HEK293 (cell line): Measurements from ENCODE around the gene APOL1.

Experiments used
- CTCF ChIA-PET: fragments of 350-600 bp; formaldehyde crosslinking; extraction: SDS; loops from one replicate; lab custom pipeline; 2021; ENCODE audit warnings: antibody characterized with exemption; lab: Yijun Ruan, JAX
- POLR2A ChIA-PET: fragments of 300-600 bp; formaldehyde crosslinking; extraction: SDS; loops from one replicate; lab custom pipeline; 2020; ENCODE audit warnings: antibody characterized with exemption, inconsistent platforms; lab: Yijun Ruan, JAX
- H3K27ac ChIP-seq: fragments of 200-500 bp; sonication (Bioruptor generic); 2 replicates; pipeline ENCODE4 v1.5.1; 2014; ENCODE audit warnings: low read depth, low read length, control low read depth, inconsistent platforms; ENCODE audit errors: extremely low read depth
- H3K36me3 ChIP-seq, 2 experiments: fragments of 200-500 bp in 1 of 2; sonication (Bioruptor generic) in 1 of 2; 1 replicate in 1 of 2; 2 replicates in 1 of 2; pipeline ENCODE4 v1.5.1; 2014 to 2017; ENCODE audit warnings: inconsistent platforms in 2 of 2, low read length in 2 of 2; ENCODE audit not compliant: control insufficient read depth in 2 of 2, insufficient read depth in 1 of 2
- H3K4me1 ChIP-seq: fragments of 200-500 bp; sonication (Bioruptor generic); 2 replicates; pipeline ENCODE4 v1.5.1; 2014; ENCODE audit warnings: mild to moderate bottlenecking, low read length, inconsistent platforms; ENCODE audit not compliant: control insufficient read depth, insufficient read depth
- H3K4me3 ChIP-seq: 2 replicates; pipeline ENCODE4 v1.5.1; 2011; ENCODE audit warnings: low read depth, mild to moderate bottlenecking, control low read depth, low read length, moderate library complexity
- H3K9me3 ChIP-seq: fragments of 200-500 bp; sonication (Bioruptor generic); 2 replicates; pipeline ENCODE4 v1.5.1; 2014; ENCODE audit warnings: low read depth, low read length, inconsistent platforms; ENCODE audit not compliant: control insufficient read depth, insufficient read depth
- GFI1B ChIP-seq: fragments of 450-650 bp; formaldehyde crosslinking; IDR thresholded peaks from 2 replicates; pipeline ENCODE4 v1.5.1; 2016; ENCODE audit warnings: missing biosample characterization, missing genetic modification characterization
- GLIS2 ChIP-seq: fragments of 450-650 bp; formaldehyde crosslinking; IDR thresholded peaks from 2 replicates; pipeline ENCODE4 v1.5.1; 2016; ENCODE audit warnings: missing biosample characterization, missing genetic modification characterization
- IKZF3 ChIP-seq: fragments of 450-650 bp; IDR thresholded peaks from 2 replicates; pipeline ENCODE4 v1.5.0; 2018; ENCODE audit warnings: missing biosample characterization, mild to moderate bottlenecking, missing genetic modification characterization, moderate library complexity
- MZF1 ChIP-seq: fragments of 450-650 bp; formaldehyde crosslinking; IDR thresholded peaks from 2 replicates; pipeline ENCODE4 v1.5.1; 2017; ENCODE audit warnings: missing biosample characterization, missing genetic modification characterization, borderline replicate concordance
- PRDM2 ChIP-seq: fragments of 450-650 bp; formaldehyde crosslinking; IDR thresholded peaks from 2 replicates; pipeline ENCODE4 v1.5.1; 2016; ENCODE audit warnings: missing biosample characterization, missing genetic modification characterization, borderline replicate concordance
- SALL2 ChIP-seq: fragments of 450-650 bp; formaldehyde crosslinking; IDR thresholded peaks from 2 replicates; pipeline ENCODE4 v1.5.0; 2017; ENCODE audit warnings: missing biosample characterization, mild to moderate bottlenecking, missing genetic modification characterization, borderline replicate concordance
- SP7 ChIP-seq: fragments of 450-650 bp; formaldehyde crosslinking; IDR thresholded peaks from 2 replicates; pipeline ENCODE4 v1.5.1; 2016; ENCODE audit warnings: missing biosample characterization, missing genetic modification characterization
- ZBTB8A ChIP-seq: fragments of 450-650 bp; formaldehyde crosslinking; IDR thresholded peaks from 2 replicates; pipeline ENCODE4 v1.5.1; 2016; ENCODE audit warnings: missing biosample characterization, missing genetic modification characterization
- ZFHX2 ChIP-seq: fragments of 450-650 bp; formaldehyde crosslinking; conservative IDR thresholded peaks from 2 replicates; pipeline ENCODE4 v1.5.1; 2016; ENCODE audit warnings: missing biosample characterization, missing genetic modification characterization
- ZNF114 ChIP-seq: fragments of 450-650 bp; formaldehyde crosslinking; IDR thresholded peaks from 2 replicates; pipeline ENCODE4 v1.5.0; 2017; ENCODE audit warnings: missing biosample characterization, missing genetic modification characterization
- ZNF18 ChIP-seq: fragments of 450-650 bp; formaldehyde crosslinking; IDR thresholded peaks from 2 replicates; pipeline ENCODE4 v1.5.1; 2016; ENCODE audit warnings: missing biosample characterization, missing genetic modification characterization
- ZNF239 ChIP-seq: fragments of 450-650 bp; formaldehyde crosslinking; IDR thresholded peaks from 2 replicates; pipeline ENCODE4 v1.5.1; 2016; ENCODE audit warnings: missing biosample characterization, missing genetic modification characterization
- ZNF324 ChIP-seq: fragments of 450-650 bp; formaldehyde crosslinking; IDR thresholded peaks from 2 replicates; pipeline ENCODE4 v1.5.1; 2016; ENCODE audit warnings: missing biosample characterization, missing genetic modification characterization
- ZNF335 ChIP-seq: fragments of 450-650 bp; formaldehyde crosslinking; conservative IDR thresholded peaks from 2 replicates; pipeline ENCODE4 v1.5.1; 2016; ENCODE audit warnings: missing biosample characterization, missing genetic modification characterization
- ZNF660 ChIP-seq: fragments of 450-650 bp; IDR thresholded peaks from 2 replicates; pipeline ENCODE4 v1.5.1; 2018; ENCODE audit warnings: missing biosample characterization, mild to moderate bottlenecking, missing genetic modification characterization
- ZNF664 ChIP-seq: fragments of 450-650 bp; formaldehyde crosslinking; IDR thresholded peaks from 2 replicates; pipeline ENCODE4 v1.5.1; 2016; ENCODE audit warnings: missing biosample characterization, missing genetic modification characterization
- ZSCAN18 ChIP-seq: fragments of 450-650 bp; formaldehyde crosslinking; IDR thresholded peaks from 2 replicates; pipeline ENCODE4 v1.5.1; 2016; ENCODE audit warnings: missing biosample characterization, missing genetic modification characterization
- TF ChIP-seq, protein P1 (sequence below): fragments of 450-650 bp; IDR thresholded peaks from 2 replicates; pipeline ENCODE4 v1.5.1; 2018; ENCODE audit warnings: missing biosample characterization, missing genetic modification characterization
- TF ChIP-seq, protein P2 (sequence below): fragments of 450-650 bp; formaldehyde crosslinking; IDR thresholded peaks from 2 replicates; pipeline ENCODE4 v1.5.1; 2017; ENCODE audit warnings: missing biosample characterization, missing genetic modification characterization

Gene APOL1

GRCh38 chr22:36302439-36303114 lies 49.6 kb downstream of the APOL1 start:
- no peak overlapping the region for H3K27ac ChIP-seq
- TF ChIP-seq ZNF239 (tag by site-specific recombination) (no peak), ZFHX2 (tag by site-specific recombination) (no peak), ZNF335 (tag by site-specific recombination) (no peak), SALL2 (tag by site-specific recombination) (no peak), GLIS2 (tag by site-specific recombination) (no peak)
- TF ChIP-seq, protein P1, sequence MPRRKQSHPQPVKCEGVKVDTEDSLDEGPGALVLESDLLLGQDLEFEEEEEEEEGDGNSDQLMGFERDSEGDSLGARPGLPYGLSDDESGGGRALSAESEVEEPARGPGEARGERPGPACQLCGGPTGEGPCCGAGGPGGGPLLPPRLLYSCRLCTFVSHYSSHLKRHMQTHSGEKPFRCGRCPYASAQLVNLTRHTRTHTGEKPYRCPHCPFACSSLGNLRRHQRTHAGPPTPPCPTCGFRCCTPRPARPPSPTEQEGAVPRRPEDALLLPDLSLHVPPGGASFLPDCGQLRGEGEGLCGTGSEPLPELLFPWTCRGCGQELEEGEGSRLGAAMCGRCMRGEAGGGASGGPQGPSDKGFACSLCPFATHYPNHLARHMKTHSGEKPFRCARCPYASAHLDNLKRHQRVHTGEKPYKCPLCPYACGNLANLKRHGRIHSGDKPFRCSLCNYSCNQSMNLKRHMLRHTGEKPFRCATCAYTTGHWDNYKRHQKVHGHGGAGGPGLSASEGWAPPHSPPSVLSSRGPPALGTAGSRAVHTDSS (tag by site-specific recombination) = no peak
- CTCF ChIA-PET = interaction anchor here (0.6 to 7.5 kb wide), 18 partner anchors 10 to 207 kb away, joined by 3 to 132 read pairs (median 5); no protein-coding TSS in a partner anchor
- H3K36me3 ChIP-seq = peaks cover 18 to 97% of the 10 kb centered on the region in 2 experiments
- no peaks in the 10 kb centered on the region for H3K4me1 ChIP-seq
- POLR2A ChIA-PET = interaction anchor here (0.6 to 1.5 kb wide), 4 partner anchors 25 to 85 kb away, joined by 3 to 10 read pairs (median 5); partner anchors contain the start of gene MYH9
- H3K9me3 ChIP-seq = no peaks in the 10 kb centered on the region
- H3K4me3 ChIP-seq = no peak overlapping the region

DNA sequence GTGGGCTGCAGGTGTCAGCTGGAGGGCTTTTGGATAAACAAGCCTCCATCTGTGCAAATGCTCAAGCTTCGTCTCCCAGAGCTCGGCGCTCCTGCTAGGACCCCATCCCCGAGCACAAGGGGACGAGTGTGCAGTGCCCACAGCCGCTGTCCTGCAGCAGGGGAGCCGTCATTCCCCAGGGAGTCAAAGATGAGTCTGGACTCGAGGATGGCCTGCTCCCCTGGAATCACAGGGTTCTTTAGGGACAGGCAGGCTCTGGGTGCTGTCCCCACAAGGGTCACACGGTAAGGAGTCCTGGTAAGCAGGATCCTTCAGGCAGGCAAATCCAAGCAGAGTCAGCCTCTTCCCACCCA lies 50.2 kb downstream of the APOL1 start:
- Histone ChIP-seq H3K27ac (no peak overlapping the region), H3K9me3 (no peaks in the 10 kb centered on the region), H3K36me3 (peaks cover 22 to 97% of the 10 kb centered on the region in 2 experiments), H3K4me3 (no peak overlapping the region), H3K4me1 (no peaks in the 10 kb centered on the region)
- ChIA-PET CTCF (interaction anchor here (0.6 to 7.5 kb wide), 4 partner anchors 9 to 184 kb away, joined by 3 to 132 read pairs (median 42); no protein-coding TSS in a partner anchor), POLR2A (interaction anchor here (1.5 kb wide), 1 partner anchor 85 kb away, joined by 3 read pairs; the partner anchor contains the start of gene MYH9)
- TF ChIP-seq IKZF3 (tag by site-specific recombination) (no peak), ZNF18 (tag by site-specific recombination) (no peak), ZNF664 (tag by site-specific recombination) (no peak), GFI1B (tag by site-specific recombination) (no peak), ZNF114 (tag by site-specific recombination) (no peak), SP7 (no peak), MZF1 (no peak), ZNF660 (tag by site-specific recombination) (no peak), ZFHX2 (tag by site-specific recombination) (no peak), SALL2 (tag by site-specific recombination) (no peak), ZSCAN18 (tag by site-specific recombination) (no peak), ZNF324 (no peak), ZBTB8A (tag by site-specific recombination) (no peak), PRDM2 (tag by site-specific recombination) (no peak)
- TF ChIP-seq, protein P2, sequence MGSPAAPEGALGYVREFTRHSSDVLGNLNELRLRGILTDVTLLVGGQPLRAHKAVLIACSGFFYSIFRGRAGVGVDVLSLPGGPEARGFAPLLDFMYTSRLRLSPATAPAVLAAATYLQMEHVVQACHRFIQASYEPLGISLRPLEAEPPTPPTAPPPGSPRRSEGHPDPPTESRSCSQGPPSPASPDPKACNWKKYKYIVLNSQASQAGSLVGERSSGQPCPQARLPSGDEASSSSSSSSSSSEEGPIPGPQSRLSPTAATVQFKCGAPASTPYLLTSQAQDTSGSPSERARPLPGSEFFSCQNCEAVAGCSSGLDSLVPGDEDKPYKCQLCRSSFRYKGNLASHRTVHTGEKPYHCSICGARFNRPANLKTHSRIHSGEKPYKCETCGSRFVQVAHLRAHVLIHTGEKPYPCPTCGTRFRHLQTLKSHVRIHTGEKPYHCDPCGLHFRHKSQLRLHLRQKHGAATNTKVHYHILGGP (tag by site-specific recombination) = no peak
- TF ChIP-seq, protein P1 (tag by site-specific recombination) = no peak
